ENCODE results near the gene PLA2G4B.

PLA2G4B gene

GRCh38 chr15:41838400-41838897, at the start of gene PLA2G4B:
Gene PLA2G4B, plus strand, starts transcription at chr15:41838847. Its CDS starts 67 bp downstream, at chr15:41838914.
- H3K4me3 ChIP-seq (ENCODE audit: low read depth, low read length): no peak within 1 kb of the TSS
- no peak for TF ChIP-seq CTCF (IDR thresholded peaks at IDR 0.05; ENCODE audit: low read depth, low read length)

GRCh38 chr15:41789236-41789635, 49.4 kb upstream of the PLA2G4B start:
- no peak for TF ChIP-seq CTCF (IDR thresholded peaks at IDR 0.05; ENCODE audit: low read depth, low read length)

GRCh38 chr15:41789662-41790061, 49.0 kb upstream of the PLA2G4B start:
- TF ChIP-seq CTCF (IDR thresholded peaks at IDR 0.05; ENCODE audit: low read depth, low read length): no peak
- H3K4me3 ChIP-seq (ENCODE audit: low read depth, low read length): no peak overlapping the region

More at GRCh38 chr15:41789236-41789635, 49.4 kb upstream of the PLA2G4B start:
- H3K4me3 ChIP-seq (ENCODE audit: low read depth, low read length): no peak overlapping the region

- TF ChIP-seq CTCF (IDR thresholded peaks at IDR 0.05; ENCODE audit: low read depth, low read length): no peak
- H3K4me3 ChIP-seq (ENCODE audit: low read depth, low read length): no peak overlapping the region
These were observed 48.5 kb upstream of the PLA2G4B start for GRCh38 chr15:41790169-41790568.

GRCh38 chr15:41790756-41791546, 47.7 kb upstream of the PLA2G4B start:
- no peak overlapping the region for H3K4me3 ChIP-seq (ENCODE audit: low read depth, low read length)
- no peak for TF ChIP-seq CTCF (IDR thresholded peaks at IDR 0.05; ENCODE audit: low read depth, low read length)

GRCh38 chr15:41791547-41791937, 47.1 kb upstream of the PLA2G4B start:
- H3K4me3 ChIP-seq (ENCODE audit: low read depth, low read length): no peak overlapping the region
- TF ChIP-seq CTCF (IDR thresholded peaks at IDR 0.05; ENCODE audit: low read depth, low read length): no peak

- no peak overlapping the region for H3K4me3 ChIP-seq (ENCODE audit: low read depth, low read length)
- no peak for TF ChIP-seq CTCF (IDR thresholded peaks at IDR 0.05; ENCODE audit: low read depth, low read length)
These were observed 46.5 kb upstream of the PLA2G4B start for GRCh38 chr15:41792000-41792637.
